A673 (cell line): Measurements from ENCODE around the gene DIRAS3.

Experiments
- CTCF ChIP-seq: fragments of 300-800, 200-600 bp; sonication (generic); conservative IDR thresholded peaks from 2 replicates; pipeline ENCODE4 v1.5.1; 2017; ENCODE audit warnings: low read depth, mild to moderate bottlenecking, antibody characterized with exemption, low read length, moderate library complexity, mixed read lengths
- EZH2 ChIP-seq: fragments of 200-600 bp; sonication (generic); IDR thresholded peaks from 2 replicates; pipeline ENCODE4 v1.6.1; 2017; ENCODE audit warnings: borderline replicate concordance, low read depth, mild to moderate bottlenecking, mixed read lengths, antibody characterized with exemption, low read length; ENCODE audit not compliant: poor library complexity, severe bottlenecking

- TF ChIP-seq CTCF (no peak), EZH2 (no peak)
These were observed 50.2 kb downstream of the DIRAS3 start for GRCh38 chr1:68000191-68000590.
